Suprapubic skin (tissue), 4 donors: ENCODE data around the gene TBKBP1. TPM values are rescaled to one million over a fixed set of nuclear protein-coding genes. Genes with fewer than 3 reads are reported as not detected.
A peak's percentile ranks its signal among the peaks of the same experiment; 100 is the strongest.

ENCODE experiments used
- DNase-seq, 2 donors: peaks; one replicate each; pipeline ENCODE4 v3.0.0-alpha.2; 2019; ENCODE audit warnings: low spot score in 2 of 2
- H3K27ac ChIP-seq: fragments of 200-600 bp; sonication (generic); one replicate; pipeline ENCODE4 v1.5.1; 2019
- H3K27me3 ChIP-seq: fragments of 200-600 bp; sonication (generic); one replicate; pipeline ENCODE4 v1.5.1; 2019
- H3K36me3 ChIP-seq: fragments of 200-600 bp; sonication (generic); one replicate; pipeline ENCODE4 v1.5.1; 2019
- H3K4me1 ChIP-seq: fragments of 200-600 bp; sonication (generic); one replicate; pipeline ENCODE4 v1.5.1; 2019
- H3K4me3 ChIP-seq: fragments of 200-600 bp; sonication (generic); one replicate; pipeline ENCODE4 v1.5.1; 2019; ENCODE audit warnings: mild to moderate bottlenecking
- H3K9me3 ChIP-seq: fragments of 200-600 bp; sonication (generic); one replicate; pipeline ENCODE4 v1.5.1; 2019
- CTCF ChIP-seq, 2 donors: fragments of 200-600 bp in 1 of 2; fragments of 450-650 bp in 1 of 2; sonication (generic) in 1 of 2; IDR thresholded peaks; one replicate each; pipeline ENCODE4 v1.5.1; 2016 to 2019; ENCODE audit warnings: antibody characterized with exemption in 2 of 2, mild to moderate bottlenecking in 1 of 2, moderate library complexity in 1 of 2
- EP300 ChIP-seq: sonication (generic); formaldehyde crosslinking; IDR thresholded peaks from one replicate; pipeline ENCODE4 v1.6.1; 2017; ENCODE audit warnings: antibody characterized with exemption
- POLR2A ChIP-seq, 2 donors: fragments of 450-650 bp; IDR thresholded peaks; one replicate each; pipeline ENCODE4 v1.6.1; 2017; ENCODE audit warnings: antibody characterized with exemption in 2 of 2, mild to moderate bottlenecking in 2 of 2, moderate library complexity in 2 of 2
- POLR2AphosphoS5 ChIP-seq, 3 donors: sonication (generic); formaldehyde crosslinking; IDR thresholded peaks; one replicate each; pipeline ENCODE4 v1.6.1; 2017; ENCODE audit warnings: antibody characterized with exemption in 3 of 3
- WGBS: methylation state at CpG from one replicate; pipeline ENCODE4 v1.1.5; 2018; 5-methylcytosine and 5-hydroxymethylcytosine counted together
- total RNA-seq, 4 donors: library from RNA; depleted of rRNA; stranded (reverse); fragments of >200 nt; gene quantifications; one replicate each; pipeline ENCODE4 v1.1.0, GENCODE V29; 2016

The TBKBP1 gene
- total RNA-seq, 4 donors from 2014 or later = 4.9 to 10.5 (median 8.4) TPM

DNA sequence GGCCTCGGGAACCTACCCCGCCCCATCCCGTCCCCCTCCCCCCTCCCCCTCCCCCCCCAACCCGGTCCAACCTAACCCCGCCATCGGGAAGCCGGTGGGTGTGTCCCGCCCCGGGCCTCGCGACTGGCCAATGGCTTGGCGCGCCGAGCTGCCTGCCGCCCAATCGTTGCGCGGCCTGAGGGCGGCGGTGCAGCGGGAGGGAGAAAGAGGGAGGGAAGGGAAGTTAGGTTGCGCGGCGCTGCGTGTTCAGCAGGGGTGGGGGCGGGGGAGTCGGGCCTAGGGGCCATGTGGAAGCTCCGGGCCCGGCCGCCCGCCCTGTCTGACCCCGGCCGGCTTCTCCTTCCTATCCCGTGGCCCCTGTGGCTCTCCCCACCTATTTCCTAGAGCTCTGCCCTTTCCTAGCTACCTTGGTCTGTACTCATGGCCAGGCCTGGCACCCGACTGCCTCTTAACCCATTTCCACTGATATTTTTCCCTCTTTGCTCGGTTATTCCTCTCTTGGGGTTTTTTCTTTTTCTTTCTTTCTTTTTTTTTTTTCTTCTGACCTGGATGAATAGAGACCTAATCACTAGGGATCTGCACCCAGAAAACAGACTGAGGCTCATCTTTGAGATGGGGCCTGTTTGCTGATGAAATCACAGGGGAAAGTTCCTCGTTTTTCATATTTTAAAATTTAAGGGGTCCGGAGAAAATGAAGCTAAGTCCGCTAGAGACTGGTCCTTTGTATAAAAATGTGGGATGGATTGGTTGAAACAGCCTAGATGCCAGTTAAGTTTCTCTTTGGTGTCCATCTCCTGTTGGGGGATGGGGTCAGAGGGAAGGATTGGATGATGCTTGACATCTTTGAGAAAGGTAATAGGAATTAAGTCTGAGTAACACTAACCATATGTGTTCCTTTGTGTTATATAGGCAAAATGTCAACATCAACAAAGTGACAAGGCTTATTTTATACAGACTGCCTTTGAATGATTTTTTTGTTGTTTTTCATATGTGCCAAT lies 43.1 kb upstream of the TBKBP1 start:
- 2% methylated on average over 21 of the region's 39 CpGs for WGBS
- TF ChIP-seq CTCF (IDR thresholded peaks at IDR 0.05) (no peak), POLR2AphosphoS5 (IDR thresholded peaks at IDR 0.05) (peak in 1 of 3 donors; percentile 53)

DNA sequence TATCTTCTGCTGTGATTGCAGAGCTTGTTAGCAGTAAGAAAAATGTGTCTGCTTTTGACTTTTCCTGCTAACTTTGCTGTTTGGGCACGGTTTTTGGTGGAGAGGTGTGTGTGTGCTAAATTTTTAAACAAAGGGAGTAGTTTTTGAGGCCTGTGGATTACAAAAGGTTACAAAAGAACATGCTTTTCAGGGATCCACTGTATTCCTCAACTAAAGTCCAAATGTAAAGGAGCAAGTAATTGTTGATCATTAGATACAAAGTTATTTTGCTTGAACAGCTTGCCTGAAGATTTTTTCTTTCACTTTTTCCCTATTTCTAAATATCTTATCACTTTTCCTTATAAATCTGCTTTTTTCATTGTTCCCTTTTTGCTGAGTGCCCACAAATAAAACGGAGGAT lies 42.3 kb upstream of the TBKBP1 start:
- H3K4me1 ChIP-seq = peaks cover 36% of the 10 kb centered on the region
- H3K27ac ChIP-seq = no peak overlapping the region
- TF ChIP-seq EP300 = no peak
- no peak for TF ChIP-seq POLR2A (IDR thresholded peaks at IDR 0.05)
- TF ChIP-seq POLR2AphosphoS5 (IDR thresholded peaks at IDR 0.05) = no peak
- TF ChIP-seq CTCF (IDR thresholded peaks at IDR 0.05) = no peak
- H3K36me3 ChIP-seq = peaks cover 47% of the 10 kb centered on the region
- no peaks in the 10 kb centered on the region for H3K27me3 ChIP-seq
- no peak overlapping the region for H3K4me3 ChIP-seq
- no peak for DNase-seq
- 49% methylated on average over 2 of the region's 2 CpGs for WGBS
- H3K9me3 ChIP-seq = no peaks in the 10 kb centered on the region

More for the DNA sequence above, 43.1 kb upstream of the TBKBP1 start:
- no peaks in the 10 kb centered on the region for H3K9me3 ChIP-seq
- H3K4me1 ChIP-seq = peaks cover 36% of the 10 kb centered on the region
- DNase-seq = peak; percentile 96 to 97
- peaks cover 38% of the 10 kb centered on the region for H3K36me3 ChIP-seq
- no peaks in the 10 kb centered on the region for H3K27me3 ChIP-seq
- H3K4me3 ChIP-seq = peak overlapping the region; percentile 89
- H3K27ac ChIP-seq = peak overlapping the region; percentile 91

DNA sequence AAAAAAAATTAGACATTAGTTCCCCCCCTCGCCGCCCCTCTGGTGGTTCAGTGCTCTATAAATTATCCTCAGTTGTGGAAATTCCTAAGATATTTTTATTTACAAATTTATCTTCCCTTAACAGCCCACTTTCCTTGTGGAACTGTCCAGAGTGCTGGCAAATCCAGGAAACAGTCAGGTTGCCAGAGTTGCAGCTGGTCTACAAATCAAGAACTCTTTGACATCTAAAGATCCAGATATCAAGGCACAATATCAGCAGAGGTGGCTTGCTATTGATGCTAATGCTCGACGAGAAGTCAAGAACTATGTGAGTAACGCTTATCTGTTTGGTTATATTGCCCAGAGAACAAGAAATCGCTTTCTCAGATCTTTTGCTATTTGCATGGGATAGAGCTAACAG lies 41.4 kb upstream of the TBKBP1 start:
- no peak for DNase-seq
- Histone ChIP-seq H3K27me3 (no peaks in the 10 kb centered on the region), H3K4me1 (peaks cover 36% of the 10 kb centered on the region), H3K27ac (no peak overlapping the region), H3K9me3 (no peaks in the 10 kb centered on the region), H3K36me3 (peaks cover 55% of the 10 kb centered on the region), H3K4me3 (no peak overlapping the region)
- no peak for TF ChIP-seq EP300
- no peak for TF ChIP-seq CTCF (IDR thresholded peaks at IDR 0.05)
- TF ChIP-seq POLR2A (IDR thresholded peaks at IDR 0.05) = no peak
- TF ChIP-seq POLR2AphosphoS5 (IDR thresholded peaks at IDR 0.05) = no peak
- 79% methylated on average over 6 of the region's 6 CpGs for WGBS

- peaks cover 64% of the 10 kb centered on the region for H3K36me3 ChIP-seq
- 55% methylated on average over 2 of the region's 2 CpGs for WGBS
- no peak overlapping the region for H3K4me3 ChIP-seq
- H3K4me1 ChIP-seq = peaks cover 33% of the 10 kb centered on the region
- DNase-seq = no peak
- H3K27me3 ChIP-seq = no peaks in the 10 kb centered on the region
- no peak for TF ChIP-seq POLR2A (IDR thresholded peaks at IDR 0.05)
- H3K27ac ChIP-seq = no peak overlapping the region
- H3K9me3 ChIP-seq = no peaks in the 10 kb centered on the region
Measured at GRCh38 chr17:47653442-47653841, 40.5 kb upstream of the TBKBP1 start.

GRCh38 chr17:47654991-47655390 lies 39.0 kb upstream of the TBKBP1 start:
- Histone ChIP-seq H3K4me1 (peaks cover 27% of the 10 kb centered on the region), H3K27me3 (no peaks in the 10 kb centered on the region), H3K9me3 (no peaks in the 10 kb centered on the region), H3K4me3 (no peak overlapping the region), H3K36me3 (peaks cover 80% of the 10 kb centered on the region), H3K27ac (no peak overlapping the region)
- TF ChIP-seq POLR2A (IDR thresholded peaks at IDR 0.05) (no peak), CTCF (IDR thresholded peaks at IDR 0.05) (no peak), POLR2AphosphoS5 (IDR thresholded peaks at IDR 0.05) (no peak), EP300 (no peak)
- WGBS = 55% methylated on average over 6 of the region's 6 CpGs
- no peak for DNase-seq
